ENCODE results near the gene AURKB. TPM values are rescaled to one million over a fixed set of nuclear protein-coding genes. Genes with fewer than 3 reads are reported as not detected.

The AURKB gene
- total RNA-seq, 1 experiment from 2014 or later, result 167 TPM

GRCh38 chr17:8212312-8213180, 2.2 kb upstream of the AURKB start:
- BruUV-seq (replicated peaks), result no TSS peak
- Histone ChIP-seq H4K20me1 (ENCODE audit: insufficient read depth) (no peaks in the 10 kb centered on the region), H3K27ac (no peak overlapping the region), H3K4me3 (no peak overlapping the region), H3K4me2 (no peak overlapping the region), H3K79me2 (ENCODE audit: low read depth) (peaks cover 25% of the 10 kb centered on the region), H3K36me3 (ENCODE audit: low read depth) (no peaks in the 10 kb centered on the region), H3K4me1 (replicated peaks; ENCODE audit: insufficient read depth) (peaks cover 12% of the 10 kb centered on the region), H2AFZ (no peak overlapping the region), H3K9me3 (ENCODE audit: insufficient read depth, low read depth) (no peaks in the 10 kb centered on the region), H3K27me3 (ENCODE audit: insufficient read depth, low read depth) (no peaks in the 10 kb centered on the region), H3K9me2 (ENCODE audit: insufficient read depth) (no peaks in the 10 kb centered on the region), H3F3A (ENCODE audit: insufficient read depth, low read depth) (peaks cover 13% of the 10 kb centered on the region; the same call in 1 of the 2 replicates)
- ChIA-PET POLR2A (ENCODE audit: unreplicated experiment) (interaction anchor here (0.5 to 0.6 kb wide), 2 partner anchors 18 to 126 kb away, joined by 3 to 4 read pairs; no protein-coding TSS in a partner anchor), CTCF (no interaction called here)
- DNase-seq, result no peak
- TF ChIP-seq EZH2 (IDR thresholded peaks at IDR 0.05; ENCODE audit: low read depth) (no peak), CTCF (conservative IDR thresholded peaks at IDR 0.05) (no peak)
- intact Hi-C loops (cut with micrococcal nuclease; ENCODE audit: unreplicated experiment), result no loop called here

- peak overlapping the region; percentile 55 for H3K27ac ChIP-seq
- ChIA-PET POLR2A (ENCODE audit: unreplicated experiment) (interaction anchor here (0.6 to 1.8 kb wide), 14 partner anchors 8 to 908 kb away, joined by 4 to 28 read pairs (median 9); partner anchors contain the start of genes CTC1 and SLC25A35), CTCF (interaction anchor here (0.6 to 1.0 kb wide), 2 partner anchors 10 to 29 kb away, joined by 4 to 7 read pairs; no protein-coding TSS in a partner anchor)
- no peaks in the 10 kb centered on the region for H4K20me1 ChIP-seq (ENCODE audit: insufficient read depth)
- DNase-seq, result no peak
- no peak for TF ChIP-seq EZH2 (IDR thresholded peaks at IDR 0.05; ENCODE audit: low read depth)
- no peak for TF ChIP-seq CTCF (conservative IDR thresholded peaks at IDR 0.05)
- H3K27me3 ChIP-seq (ENCODE audit: insufficient read depth, low read depth), result no peaks in the 10 kb centered on the region
- intact Hi-C loops (cut with micrococcal nuclease; ENCODE audit: unreplicated experiment), result loop anchor here (1.0 kb wide), 1 partner anchor 9 kb away; no protein-coding TSS in a partner anchor
- no peaks in the 10 kb centered on the region for H3K36me3 ChIP-seq (ENCODE audit: low read depth)
- peaks cover 28% of the 10 kb centered on the region for H3K79me2 ChIP-seq (ENCODE audit: low read depth)
- peaks cover 12% of the 10 kb centered on the region for H3K4me1 ChIP-seq (replicated peaks; ENCODE audit: insufficient read depth)
- H2AFZ ChIP-seq, result peak overlapping the region; percentile 87
- no peaks in the 10 kb centered on the region for H3K9me2 ChIP-seq (ENCODE audit: insufficient read depth)
- H3K9me3 ChIP-seq (ENCODE audit: insufficient read depth, low read depth), result no peaks in the 10 kb centered on the region
- peaks cover 13% of the 10 kb centered on the region; the same call in 1 of the 2 replicates for H3F3A ChIP-seq (ENCODE audit: insufficient read depth, low read depth)
- peak overlapping the region; percentile 70 for H3K4me3 ChIP-seq
- BruUV-seq (replicated peaks), result TSS peak; percentile 70
- H3K4me2 ChIP-seq, result peak overlapping the region; percentile 75
These were observed 535 bp upstream of the AURKB start for GRCh38 chr17:8210761-8211458.

- CTCF ChIA-PET, result no interaction called here
- H3K36me3 ChIP-seq (ENCODE audit: low read depth), result no peaks in the 10 kb centered on the region
- POLR2A ChIA-PET (ENCODE audit: unreplicated experiment), result no interaction called here
These were observed 3.8 kb downstream of the AURKB start for GRCh38 chr17:8206536-8206935.

More at GRCh38 chr17:8206536-8206935, 3.8 kb downstream of the AURKB start:
- H3K4me3 ChIP-seq, result no peak overlapping the region
- no peak for DNase-seq
- TF ChIP-seq CTCF (conservative IDR thresholded peaks at IDR 0.05) (no peak), EZH2 (IDR thresholded peaks at IDR 0.05; ENCODE audit: low read depth) (no peak)
- H3K4me2 ChIP-seq, result no peak overlapping the region
- H3K9me3 ChIP-seq (ENCODE audit: insufficient read depth, low read depth), result no peaks in the 10 kb centered on the region
- H3K79me2 ChIP-seq (ENCODE audit: low read depth), result peaks cover 28% of the 10 kb centered on the region
- no TSS peak for BruUV-seq (replicated peaks)
- H3F3A ChIP-seq (ENCODE audit: insufficient read depth, low read depth), result peaks cover 10% of the 10 kb centered on the region; the same call in 1 of the 2 replicates
- intact Hi-C loops (cut with micrococcal nuclease; ENCODE audit: unreplicated experiment), result no loop called here
- no peak overlapping the region for H2AFZ ChIP-seq
- H4K20me1 ChIP-seq (ENCODE audit: insufficient read depth), result no peaks in the 10 kb centered on the region
- H3K27me3 ChIP-seq (ENCODE audit: insufficient read depth, low read depth), result no peaks in the 10 kb centered on the region
- no peaks in the 10 kb centered on the region for H3K9me2 ChIP-seq (ENCODE audit: insufficient read depth)
- H3K27ac ChIP-seq, result no peak overlapping the region
- H3K4me1 ChIP-seq (replicated peaks; ENCODE audit: insufficient read depth), result peaks cover 12% of the 10 kb centered on the region
